Dendritic cell treated with granulocyte-macrophage colony-stimulating factor and Interleukin-4, amounts not matched to agents 40 ng/mL and 50 ng/mL, for 4 days (primary cell): ENCODE measurements around the gene GPR153.

Experiments used
- H3K27ac Mint-ChIP-seq: one replicate; pipeline ENCODE4 v1.8.0; 2022; ENCODE audit warnings: mild to moderate bottlenecking, mixed read lengths
- H3K27me3 Mint-ChIP-seq: one replicate; pipeline ENCODE4 v1.8.0; 2022; ENCODE audit warnings: mild to moderate bottlenecking, mixed read lengths
- H3K36me3 Mint-ChIP-seq: one replicate; pipeline ENCODE4 v1.8.0; 2022; ENCODE audit warnings: low read depth, mixed read lengths
- H3K4me1 Mint-ChIP-seq: one replicate; pipeline ENCODE4 v1.8.0; 2022; ENCODE audit warnings: low read depth, mixed read lengths
- H3K4me3 Mint-ChIP-seq: one replicate; pipeline ENCODE4 v1.8.0; 2022; ENCODE audit warnings: mild to moderate bottlenecking, moderate library complexity, mixed read lengths
- H3K9me3 Mint-ChIP-seq: one replicate; pipeline ENCODE4 v1.8.0; 2022; ENCODE audit warnings: mixed read lengths
- intact Hi-C: fragments of 100-400 bp; cut with micrococcal nuclease; formaldehyde crosslinking; loops from one replicate; pipeline ENCODE4 v1.15.0; 2022

The GPR153 gene

DNA sequence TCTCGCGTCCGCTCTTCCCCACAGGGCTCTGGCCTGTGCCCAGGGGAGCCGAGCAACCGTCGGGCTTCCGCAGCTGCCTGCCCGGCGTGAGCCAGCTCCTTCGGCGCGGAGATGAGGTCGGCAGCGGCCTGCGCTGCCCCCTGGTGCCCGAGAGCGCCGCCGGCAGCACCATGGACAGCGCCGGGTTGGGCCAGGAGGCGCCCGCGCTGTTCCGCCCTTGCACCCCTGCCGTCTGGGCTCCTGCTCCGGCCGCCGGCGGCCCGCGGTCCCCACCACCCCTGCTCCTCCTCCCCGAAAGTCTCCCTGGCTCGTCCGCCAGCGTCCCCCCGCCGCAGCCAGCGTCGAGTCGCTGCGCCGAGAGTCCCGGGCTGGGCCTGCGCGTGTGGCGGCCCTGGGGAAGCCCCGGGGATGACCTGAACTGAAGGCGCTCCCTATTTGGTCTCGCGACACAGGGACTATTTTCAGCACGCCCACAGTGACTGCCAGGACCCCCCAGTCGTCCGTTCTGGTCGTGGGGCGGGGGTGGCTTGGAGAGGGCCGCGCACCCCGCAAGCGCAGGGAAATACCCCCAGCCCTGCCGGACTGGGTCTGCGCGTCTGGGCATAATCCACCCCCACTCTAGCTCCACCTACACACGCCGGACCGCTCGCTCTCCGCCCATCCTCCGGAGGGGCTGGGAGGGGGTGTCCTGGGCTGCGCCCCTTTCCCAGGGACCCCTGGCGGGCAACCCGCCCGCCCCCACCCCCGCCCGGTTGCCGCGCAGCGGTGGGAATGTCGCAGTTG lies 15.6 kb downstream of the GPR153 start:
- Mint-ChIP-seq H3K36me3 (no peaks in the 10 kb centered on the region), H3K9me3 (no peaks in the 10 kb centered on the region), H3K27me3 (peaks cover 85% of the 10 kb centered on the region), H3K4me3 (no peak overlapping the region), H3K4me1 (peaks cover 36% of the 10 kb centered on the region), H3K27ac (no peak overlapping the region)
- intact Hi-C loops, result loop anchor here (1.0 to 10.0 kb wide), 4 partner anchors 136 to 193 kb away; no protein-coding TSS in a partner anchor

DNA sequence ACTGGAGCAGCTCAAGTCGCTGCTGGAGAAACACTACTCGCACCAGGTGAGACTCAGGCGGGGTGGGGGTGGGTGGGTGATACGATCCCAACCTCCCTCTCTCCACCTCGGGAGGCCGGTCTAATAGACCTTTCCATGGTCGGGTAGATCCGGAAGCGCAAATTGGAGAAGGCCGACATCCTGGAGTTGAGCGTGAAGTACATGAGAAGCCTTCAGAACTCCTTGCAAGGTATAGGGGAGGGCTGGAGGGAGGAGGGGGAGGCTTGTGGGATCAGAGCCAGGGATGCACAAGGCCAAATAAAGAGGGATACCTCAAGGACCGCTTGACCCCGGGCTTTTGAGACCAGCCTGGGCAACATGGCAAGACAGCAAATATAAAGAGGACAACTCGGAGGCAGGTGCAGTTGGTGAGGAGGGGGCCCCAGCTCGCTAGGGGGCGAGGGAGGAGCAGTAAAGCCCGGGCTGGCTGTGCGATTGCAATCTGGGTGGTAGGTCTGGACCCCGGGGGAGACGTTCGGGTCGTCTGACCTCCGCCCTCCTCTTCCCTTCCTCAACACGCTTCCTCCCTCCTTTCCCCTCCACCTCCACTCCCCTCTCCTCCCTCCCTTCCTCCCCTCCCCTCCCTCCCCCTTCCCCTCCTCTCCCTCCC lies 16.4 kb downstream of the GPR153 start:
- Mint-ChIP-seq H3K27ac (no peak overlapping the region), H3K9me3 (no peaks in the 10 kb centered on the region), H3K27me3 (peaks cover 88% of the 10 kb centered on the region), H3K4me3 (no peak overlapping the region), H3K4me1 (peaks cover 36% of the 10 kb centered on the region), H3K36me3 (no peaks in the 10 kb centered on the region)
- intact Hi-C loops, result loop anchor here (1.0 to 10.0 kb wide), 5 partner anchors 37 to 192 kb away; partner anchors contain the start of gene RNF207

DNA sequence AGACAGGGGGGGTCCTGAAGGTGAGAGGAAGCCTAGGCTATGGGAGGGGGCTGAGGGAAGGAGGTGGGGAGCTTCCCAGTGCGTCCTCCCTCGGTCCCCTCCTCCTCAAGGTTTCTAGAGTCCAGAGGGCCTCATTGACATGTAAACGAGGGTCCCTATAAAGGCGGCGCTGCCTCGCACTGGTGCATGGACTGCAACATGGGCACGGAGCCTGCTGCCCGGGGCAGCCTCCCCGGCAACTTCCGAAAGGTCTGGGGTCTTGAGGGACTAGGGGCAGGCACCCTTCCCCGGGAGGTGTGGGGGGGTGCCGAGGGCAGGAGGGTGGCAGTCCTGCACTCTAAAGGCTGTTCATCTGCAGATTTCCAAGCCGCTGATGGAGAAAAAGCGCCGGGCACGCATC lies 16.9 kb downstream of the GPR153 start, which contains the start of gene HES3:
TSS of gene HES3 (plus strand) at position 187 of the 400 bp plus-strand sequence. CDS start at position 374, 187 bp downstream.
- H3K27me3 Mint-ChIP-seq, result peaks cover 91% of the 10 kb centered on the region
- intact Hi-C loops, result loop anchor here (5.0 to 10.0 kb wide), 2 partner anchors 37 to 191 kb away; partner anchors contain the start of gene RNF207

GRCh38 chr1:6243053-6243834 lies 17.7 kb downstream of the GPR153 start:
- H3K4me1 Mint-ChIP-seq, result peaks cover 43% of the 10 kb centered on the region
- H3K27ac Mint-ChIP-seq, result no peak overlapping the region
- intact Hi-C loops, result loop anchor here (5.0 to 10.0 kb wide), 2 partner anchors 36 to 192 kb away; partner anchors contain the start of gene RNF207
- no peaks in the 10 kb centered on the region for H3K9me3 Mint-ChIP-seq
- H3K4me3 Mint-ChIP-seq, result no peak overlapping the region
- H3K36me3 Mint-ChIP-seq, result no peaks in the 10 kb centered on the region
- H3K27me3 Mint-ChIP-seq, result peaks cover 91% of the 10 kb centered on the region

More for the DNA sequence above, 16.9 kb downstream of the GPR153 start, which contains the start of gene HES3:
- H3K36me3 Mint-ChIP-seq, result no peaks in the 10 kb centered on the region
- H3K4me1 Mint-ChIP-seq, result peaks cover 39% of the 10 kb centered on the region
- H3K27ac Mint-ChIP-seq, result no peak within 1 kb of the TSS
- no peaks in the 10 kb centered on the region for H3K9me3 Mint-ChIP-seq
- no peak within 1 kb of the TSS for H3K4me3 Mint-ChIP-seq

GRCh38 chr1:6241887-6242740 lies 18.8 kb downstream of the GPR153 start:
- intact Hi-C loops, result loop anchor here (5.0 to 10.0 kb wide), 2 partner anchors 35 to 193 kb away; partner anchors contain the start of gene RNF207
- Mint-ChIP-seq H3K27me3 (peaks cover 87% of the 10 kb centered on the region), H3K9me3 (no peaks in the 10 kb centered on the region), H3K4me3 (peak overlapping the region; percentile 30), H3K27ac (no peak overlapping the region), H3K36me3 (no peaks in the 10 kb centered on the region), H3K4me1 (peaks cover 43% of the 10 kb centered on the region)

GRCh38 chr1:6241107-6241886 lies 19.6 kb downstream of the GPR153 start:
- no peaks in the 10 kb centered on the region for H3K9me3 Mint-ChIP-seq
- no peak overlapping the region for H3K27ac Mint-ChIP-seq
- H3K27me3 Mint-ChIP-seq, result peaks cover 80% of the 10 kb centered on the region
- intact Hi-C loops, result loop anchor here (5.0 to 10.0 kb wide), 2 partner anchors 34 to 194 kb away; partner anchors contain the start of gene RNF207
- no peaks in the 10 kb centered on the region for H3K36me3 Mint-ChIP-seq
- peaks cover 36% of the 10 kb centered on the region for H3K4me1 Mint-ChIP-seq
- peak overlapping the region; percentile 30 for H3K4me3 Mint-ChIP-seq

GRCh38 chr1:6239950-6240768 lies 20.7 kb downstream of the GPR153 start:
- Mint-ChIP-seq H3K4me3 (no peak overlapping the region), H3K27me3 (peaks cover 72% of the 10 kb centered on the region)

DNA sequence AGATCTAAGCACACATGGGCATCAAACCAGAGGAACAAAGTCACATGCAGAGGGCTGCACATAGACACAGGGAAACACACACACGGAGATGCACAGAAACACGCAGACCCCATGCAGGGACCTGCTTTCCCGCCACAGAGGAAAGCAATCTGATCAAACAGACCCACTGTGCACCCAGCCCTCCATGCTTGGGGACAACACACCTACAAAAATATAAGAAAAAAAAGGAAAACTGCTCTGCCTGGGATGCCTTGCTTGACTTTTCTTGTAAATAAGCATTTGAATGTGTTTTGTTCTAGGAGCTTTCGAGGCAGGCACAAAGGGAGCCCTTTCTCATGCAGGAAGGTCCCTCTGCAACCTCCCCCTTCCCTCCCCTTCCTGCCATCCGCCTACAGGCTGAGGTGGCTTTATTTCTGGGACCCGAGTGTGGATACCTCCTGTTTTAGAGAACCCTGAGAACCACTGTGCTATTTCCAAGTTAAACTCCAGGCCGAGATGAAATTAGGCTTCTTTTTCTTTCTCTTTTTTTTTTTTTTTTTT lies 21.6 kb downstream of the GPR153 start:
- Mint-ChIP-seq H3K27ac (no peak overlapping the region), H3K9me3 (no peaks in the 10 kb centered on the region), H3K36me3 (peaks cover 8% of the 10 kb centered on the region), H3K27me3 (peaks cover 63% of the 10 kb centered on the region), H3K4me1 (peaks cover 36% of the 10 kb centered on the region), H3K4me3 (no peak overlapping the region)
- intact Hi-C loops, result loop anchor here (5.0 kb wide), 1 partner anchor 42 kb away; the partner anchor contains the start of gene RPL22

More at GRCh38 chr1:6239950-6240768, 20.7 kb downstream of the GPR153 start:
- Mint-ChIP-seq H3K36me3 (peaks cover 6% of the 10 kb centered on the region), H3K9me3 (no peaks in the 10 kb centered on the region), H3K4me1 (peaks cover 37% of the 10 kb centered on the region), H3K27ac (no peak overlapping the region)
- intact Hi-C loops, result loop anchor here (5.0 to 10.0 kb wide), 3 partner anchors 33 to 195 kb away; partner anchors contain the start of genes RNF207 and RPL22

GRCh38 chr1:6237093-6237492 lies 23.8 kb downstream of the GPR153 start:
- peaks cover 46% of the 10 kb centered on the region for H3K27me3 Mint-ChIP-seq
- H3K27ac Mint-ChIP-seq, result peak overlapping the region; percentile 86
- H3K9me3 Mint-ChIP-seq, result no peaks in the 10 kb centered on the region
- peaks cover 30% of the 10 kb centered on the region for H3K36me3 Mint-ChIP-seq
- peaks cover 41% of the 10 kb centered on the region for H3K4me1 Mint-ChIP-seq
- no peak overlapping the region for H3K4me3 Mint-ChIP-seq
- intact Hi-C loops, result loop anchor here (5.0 kb wide), 1 partner anchor 40 kb away; the partner anchor contains the start of gene RPL22

GRCh38 chr1:6235296-6235677 lies 25.6 kb downstream of the GPR153 start:
- H3K9me3 Mint-ChIP-seq, result no peaks in the 10 kb centered on the region
- H3K27ac Mint-ChIP-seq, result peak overlapping the region; percentile 86
- H3K36me3 Mint-ChIP-seq, result peaks cover 48% of the 10 kb centered on the region
- H3K4me1 Mint-ChIP-seq, result peaks cover 31% of the 10 kb centered on the region
- intact Hi-C loops, result loop anchor here (5.0 kb wide), 1 partner anchor 38 kb away; the partner anchor contains the start of gene RPL22
- peaks cover 29% of the 10 kb centered on the region for H3K27me3 Mint-ChIP-seq
- H3K4me3 Mint-ChIP-seq, result peak overlapping the region; percentile 87
